ENCODE results near the gene ZAP70.

The ZAP70 gene

GRCh38 chr2:97735161-97735561 is 21.8 kb downstream of the ZAP70 start:
- no peak for DNase-seq

GRCh38 chr2:97736185-97736584 is 22.8 kb downstream of the ZAP70 start:
- no peak for DNase-seq

- no peak for DNase-seq
These were observed 23.4 kb downstream of the ZAP70 start for GRCh38 chr2:97736608-97737330.

DNA sequence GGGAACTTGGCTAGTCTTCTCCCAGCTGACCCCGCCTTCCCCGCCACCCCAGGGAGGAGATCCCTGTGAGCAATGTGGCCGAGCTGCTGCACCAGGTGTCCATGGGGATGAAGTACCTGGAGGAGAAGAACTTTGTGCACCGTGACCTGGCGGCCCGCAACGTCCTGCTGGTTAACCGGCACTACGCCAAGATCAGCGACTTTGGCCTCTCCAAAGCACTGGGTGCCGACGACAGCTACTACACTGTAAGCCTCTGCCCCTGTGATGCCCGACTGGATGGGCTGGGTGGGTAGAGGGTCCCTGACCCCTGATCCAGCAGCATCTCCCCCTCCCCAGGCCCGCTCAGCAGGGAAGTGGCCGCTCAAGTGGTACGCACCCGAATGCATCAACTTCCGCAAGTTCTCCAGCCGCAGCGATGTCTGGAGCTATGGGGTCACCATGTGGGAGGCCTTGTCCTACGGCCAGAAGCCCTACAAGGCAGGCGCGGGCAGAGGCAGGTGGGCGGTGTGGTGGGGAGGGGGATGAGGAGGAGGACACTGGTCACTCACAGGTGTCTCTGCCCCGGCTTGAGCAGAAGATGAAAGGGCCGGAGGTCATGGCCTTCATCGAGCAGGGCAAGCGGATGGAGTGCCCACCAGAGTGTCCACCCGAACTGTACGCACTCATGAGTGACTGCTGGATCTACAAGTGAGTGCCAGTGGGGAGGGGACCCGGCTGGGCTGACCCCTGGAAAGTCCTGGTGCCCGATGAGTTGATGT is 24.2 kb downstream of the ZAP70 start:
- DNase-seq, result no peak

DNA sequence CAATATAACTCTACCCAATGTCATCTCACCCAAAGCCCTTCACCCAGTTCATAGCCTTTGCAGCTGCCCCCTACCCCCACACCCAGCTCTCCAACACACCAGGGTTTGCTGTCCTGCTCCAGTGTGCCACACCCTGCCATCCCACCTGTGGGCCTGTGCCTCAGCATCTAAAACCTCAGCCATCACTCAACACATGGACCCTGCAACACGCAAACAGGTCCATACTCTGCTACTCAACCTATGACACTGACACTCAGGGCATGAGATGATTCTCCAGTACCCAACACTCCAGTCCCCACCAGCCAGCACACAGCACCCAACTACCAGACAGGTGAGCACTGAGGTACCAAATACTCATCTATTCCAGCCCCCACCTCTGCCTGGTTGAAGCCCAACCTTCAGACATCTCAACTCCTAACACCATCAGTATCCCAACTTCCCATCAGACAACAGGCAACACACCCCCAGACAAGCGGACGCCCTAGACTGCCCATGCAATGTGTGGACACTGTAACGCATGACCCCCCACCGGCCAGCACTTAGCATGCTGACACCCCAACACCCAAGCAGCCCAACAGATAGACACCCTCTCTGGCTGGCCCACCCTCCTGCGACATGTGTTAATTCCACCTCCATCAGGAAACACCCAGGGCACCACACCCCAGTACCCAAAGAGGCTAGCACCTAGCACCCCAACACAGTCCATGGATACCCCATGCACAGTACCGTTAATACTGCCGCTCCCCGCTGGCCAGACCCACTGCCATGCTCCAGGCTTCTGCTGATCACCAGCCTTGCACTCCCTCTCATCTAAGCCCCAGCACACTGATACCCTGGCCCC is 25.0 kb downstream of the ZAP70 start:
- no peak for DNase-seq

- no peak for DNase-seq
These were observed 25.9 kb downstream of the ZAP70 start for GRCh38 chr2:97739020-97739892.

- no peak for DNase-seq
These were observed 26.5 kb downstream of the ZAP70 start for GRCh38 chr2:97739893-97740245.

DNA sequence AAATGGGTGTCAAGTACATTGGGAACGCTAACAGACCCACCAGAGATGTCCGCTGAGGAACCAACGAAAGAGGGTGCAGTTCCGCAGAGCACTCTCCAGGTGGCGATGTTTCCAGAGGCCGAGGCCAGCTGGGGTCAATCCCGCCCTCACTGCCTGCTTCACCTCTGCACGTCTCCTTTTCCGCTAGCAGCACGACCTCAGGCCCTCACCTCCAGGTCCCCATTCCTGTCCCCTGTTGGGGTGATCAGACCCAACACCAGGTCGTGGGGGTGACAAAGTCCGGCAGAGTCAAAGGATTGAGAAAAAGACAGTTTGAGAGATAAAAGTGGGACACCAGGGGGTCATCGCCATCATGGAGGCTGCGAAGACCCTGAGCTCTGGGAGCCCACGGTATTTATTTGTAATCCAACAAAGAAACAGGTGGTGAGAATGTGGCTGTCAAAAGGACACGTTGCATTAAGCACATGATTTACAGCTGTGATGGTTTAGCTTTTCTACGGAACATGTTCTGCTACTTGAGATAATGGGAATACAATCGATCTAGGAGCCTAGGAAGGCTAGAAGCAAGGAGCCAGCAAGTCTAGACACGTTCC is 27.3 kb downstream of the ZAP70 start:
- peak; percentile 92 for DNase-seq

DNA sequence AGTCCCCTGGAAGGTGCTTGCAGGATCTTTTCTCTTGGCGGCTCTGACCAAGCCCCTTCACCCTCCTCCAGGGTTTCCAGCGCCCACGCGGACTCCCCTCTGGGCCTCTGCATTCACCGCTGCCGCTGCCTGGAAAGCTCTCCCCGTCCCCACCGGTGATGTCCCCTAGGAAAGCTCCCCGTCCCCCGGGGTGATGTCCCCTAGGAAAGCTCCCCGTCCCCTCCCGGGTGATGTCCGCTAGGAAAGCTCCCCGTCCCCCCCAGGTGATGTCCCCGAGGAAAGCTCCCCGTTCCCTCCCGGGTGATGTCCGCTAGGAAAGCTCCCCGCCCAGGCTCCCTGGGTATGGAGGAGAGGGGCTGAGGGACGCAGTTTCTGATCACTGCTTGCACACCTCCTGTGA is 27.9 kb downstream of the ZAP70 start:
- DNase-seq, result no peak

DNA sequence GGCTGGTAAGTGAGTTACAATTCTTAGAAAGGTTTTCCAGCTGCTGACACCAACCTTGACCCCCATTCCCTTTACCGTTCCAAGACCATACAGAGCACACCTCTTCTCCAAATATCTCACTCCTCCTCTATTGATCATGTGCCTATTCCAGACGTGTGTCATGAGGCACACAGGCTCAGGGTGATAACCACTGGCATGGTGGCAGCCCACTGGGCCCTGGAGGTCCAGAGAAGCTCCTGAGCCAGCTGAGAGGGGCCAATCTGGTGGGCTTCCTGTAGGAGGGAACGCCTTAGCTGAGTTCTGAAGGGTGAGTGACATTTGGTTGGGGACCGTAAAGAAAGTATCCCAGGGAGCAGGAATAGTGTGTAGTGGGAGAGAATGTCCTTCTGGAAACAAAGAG is 28.3 kb downstream of the ZAP70 start:
- DNase-seq, result no peak

DNA sequence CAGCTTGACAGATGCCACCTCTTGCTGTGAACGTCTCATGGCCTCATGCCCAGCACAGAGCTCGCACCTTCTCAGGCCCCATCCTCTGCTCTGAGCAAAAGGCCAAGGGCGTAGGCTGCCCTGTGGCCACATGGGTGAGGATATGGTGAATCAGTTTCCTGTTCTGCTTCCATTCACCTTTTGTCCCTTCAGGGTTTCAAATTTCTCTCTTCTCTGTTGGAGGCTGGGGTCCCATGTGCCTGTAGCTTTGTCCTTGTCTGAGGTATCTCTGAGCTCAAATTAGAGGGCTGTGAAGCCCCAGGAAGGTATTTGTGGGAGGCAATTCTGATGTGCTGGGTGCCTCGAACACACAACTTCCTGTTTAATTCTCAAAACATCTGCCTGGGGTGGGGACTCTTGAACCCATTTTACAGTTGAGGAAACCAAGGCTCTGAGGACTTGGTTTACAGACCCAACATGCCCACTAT is 29.0 kb downstream of the ZAP70 start:
- DNase-seq, result no peak

DNA sequence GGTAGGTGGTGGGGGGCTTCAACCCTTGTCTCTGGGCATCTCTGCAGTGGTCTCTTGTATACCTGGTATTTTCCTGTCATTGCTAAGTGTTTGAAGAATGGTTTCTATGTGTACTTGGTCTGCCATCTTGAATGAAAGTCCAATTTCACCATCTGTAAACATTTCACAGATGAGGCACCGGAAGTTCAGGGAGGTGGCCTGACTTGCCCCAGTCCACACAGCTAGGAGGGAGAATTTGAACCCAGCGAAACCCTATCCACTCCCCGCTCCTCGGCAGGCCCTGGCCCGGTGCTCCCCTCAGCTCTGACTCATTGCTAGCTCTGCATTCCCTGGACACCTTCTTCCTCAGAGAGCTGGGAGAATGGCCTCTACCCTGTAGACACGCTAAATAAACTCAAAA is 30.5 kb downstream of the ZAP70 start:
- no peak for DNase-seq

- DNase-seq, result no peak
These were observed 32.2 kb downstream of the ZAP70 start for GRCh38 chr2:97745474-97746174.

- DNase-seq, result no peak
These were observed 33.9 kb downstream of the ZAP70 start for GRCh38 chr2:97747285-97747684.

- DNase-seq, result no peak
These were observed 34.3 kb downstream of the ZAP70 start for GRCh38 chr2:97747716-97748115.

- no peak for DNase-seq
These were observed 36.2 kb downstream of the ZAP70 start for GRCh38 chr2:97749581-97749980.

DNA sequence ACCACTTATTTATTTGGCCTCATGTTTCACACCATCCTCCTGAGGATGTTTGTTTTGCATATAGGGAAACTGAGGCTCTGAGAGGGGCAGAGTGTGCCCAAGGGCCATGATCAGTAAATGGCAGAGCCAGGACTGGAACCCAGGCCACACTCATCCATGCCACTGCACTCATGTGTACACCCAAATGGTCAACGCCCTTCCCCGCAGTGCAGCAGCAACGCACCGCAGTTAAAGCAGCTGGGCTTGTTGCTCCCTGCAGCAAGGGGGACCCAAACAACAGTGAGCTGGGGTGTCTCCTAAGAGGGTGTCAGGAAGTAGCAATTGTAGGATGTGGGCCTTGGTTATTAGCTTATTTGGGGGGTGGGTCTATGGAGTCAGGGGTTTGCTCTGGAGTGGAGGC is 36.6 kb downstream of the ZAP70 start:
- DNase-seq, result no peak

GRCh38 chr2:97751752-97752151 is 38.4 kb downstream of the ZAP70 start:
- no peak for DNase-seq

GRCh38 chr2:97752342-97753334 is 39.3 kb downstream of the ZAP70 start:
- DNase-seq, result no peak

- no peak for DNase-seq
These were observed 41.4 kb downstream of the ZAP70 start for GRCh38 chr2:97754690-97755346.
